ENCODE data around the gene PTPN11.

DNA sequence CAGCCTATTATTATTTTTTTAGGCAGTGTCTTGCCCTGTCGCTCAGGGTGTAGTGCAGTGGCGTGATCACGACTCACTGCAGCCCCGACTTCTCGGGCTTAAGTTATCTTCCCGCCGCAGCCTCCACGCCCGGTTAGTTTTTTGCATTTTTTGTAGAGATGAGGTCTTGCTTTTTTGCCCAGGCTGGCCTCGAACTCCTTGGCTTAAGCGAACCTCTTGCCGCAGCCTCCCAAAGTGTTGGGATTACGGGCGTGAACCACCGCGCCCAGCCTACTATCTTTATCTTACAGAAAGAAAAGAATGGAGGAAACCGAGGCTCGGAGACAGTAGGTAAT lies 507 bp upstream of the PTPN11 start:
- TF ChIP-seq, protein P1, sequence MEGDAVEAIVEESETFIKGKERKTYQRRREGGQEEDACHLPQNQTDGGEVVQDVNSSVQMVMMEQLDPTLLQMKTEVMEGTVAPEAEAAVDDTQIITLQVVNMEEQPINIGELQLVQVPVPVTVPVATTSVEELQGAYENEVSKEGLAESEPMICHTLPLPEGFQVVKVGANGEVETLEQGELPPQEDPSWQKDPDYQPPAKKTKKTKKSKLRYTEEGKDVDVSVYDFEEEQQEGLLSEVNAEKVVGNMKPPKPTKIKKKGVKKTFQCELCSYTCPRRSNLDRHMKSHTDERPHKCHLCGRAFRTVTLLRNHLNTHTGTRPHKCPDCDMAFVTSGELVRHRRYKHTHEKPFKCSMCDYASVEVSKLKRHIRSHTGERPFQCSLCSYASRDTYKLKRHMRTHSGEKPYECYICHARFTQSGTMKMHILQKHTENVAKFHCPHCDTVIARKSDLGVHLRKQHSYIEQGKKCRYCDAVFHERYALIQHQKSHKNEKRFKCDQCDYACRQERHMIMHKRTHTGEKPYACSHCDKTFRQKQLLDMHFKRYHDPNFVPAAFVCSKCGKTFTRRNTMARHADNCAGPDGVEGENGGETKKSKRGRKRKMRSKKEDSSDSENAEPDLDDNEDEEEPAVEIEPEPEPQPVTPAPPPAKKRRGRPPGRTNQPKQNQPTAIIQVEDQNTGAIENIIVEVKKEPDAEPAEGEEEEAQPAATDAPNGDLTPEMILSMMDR (IDR thresholded peaks at IDR 0.05): no peak
- no peak for TF ChIP-seq POLR2A (IDR thresholded peaks at IDR 0.05)
- TF ChIP-seq POLR2AphosphoS5 (IDR thresholded peaks at IDR 0.05): no peak

All from prostate gland (tissue), 2 donors.